Dendritic cell treated with granulocyte-macrophage colony-stimulating factor and Interleukin-4, amounts not matched to agents 40 ng/mL and 50 ng/mL, for 4 days (primary cell): ENCODE data around the gene PARL.
"Not testable (repeated sequence)": the region's sequence is repeated elsewhere in the genome, so short reads cannot be mapped to it uniquely, and the experiment has no call there.

Source experiments
- H3K27ac Mint-ChIP-seq: one replicate; pipeline ENCODE4 v1.8.0; 2022; ENCODE audit warnings: mild to moderate bottlenecking, mixed read lengths
- H3K27me3 Mint-ChIP-seq: one replicate; pipeline ENCODE4 v1.8.0; 2022; ENCODE audit warnings: mild to moderate bottlenecking, mixed read lengths
- H3K36me3 Mint-ChIP-seq: one replicate; pipeline ENCODE4 v1.8.0; 2022; ENCODE audit warnings: low read depth, mixed read lengths
- H3K4me1 Mint-ChIP-seq: one replicate; pipeline ENCODE4 v1.8.0; 2022; ENCODE audit warnings: low read depth, mixed read lengths
- H3K4me3 Mint-ChIP-seq: one replicate; pipeline ENCODE4 v1.8.0; 2022; ENCODE audit warnings: mild to moderate bottlenecking, moderate library complexity, mixed read lengths
- H3K9me3 Mint-ChIP-seq: one replicate; pipeline ENCODE4 v1.8.0; 2022; ENCODE audit warnings: mixed read lengths
- intact Hi-C: fragments of 100-400 bp; cut with micrococcal nuclease; formaldehyde crosslinking; loops from one replicate; pipeline ENCODE4 v1.15.0; 2022

The PARL gene

DNA sequence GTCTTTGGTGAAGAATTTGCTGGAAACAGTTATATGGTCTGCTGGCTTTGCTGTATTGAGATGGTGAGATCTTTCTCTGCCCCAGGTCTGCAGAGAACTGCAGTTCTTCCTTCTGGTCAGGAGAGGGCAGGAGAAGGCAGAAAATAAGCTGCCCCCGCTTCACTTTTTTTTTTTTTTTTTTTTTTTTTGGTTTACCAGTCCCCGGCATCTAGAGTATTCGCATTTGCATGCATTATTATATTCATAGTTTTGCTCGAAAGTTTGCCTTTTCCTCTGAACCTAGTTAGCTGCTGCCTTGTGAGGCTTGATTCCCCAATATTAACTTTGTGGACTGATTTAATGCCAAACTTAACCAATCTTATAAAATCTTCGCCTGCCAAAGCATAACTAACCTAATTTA lies 10.6 kb upstream of the PARL start:
- H3K4me3 Mint-ChIP-seq: no peak overlapping the region
- no peaks in the 10 kb centered on the region for H3K36me3 Mint-ChIP-seq
- H3K9me3 Mint-ChIP-seq: no peaks in the 10 kb centered on the region
- H3K4me1 Mint-ChIP-seq: peaks cover 6% of the 10 kb centered on the region
- H3K27me3 Mint-ChIP-seq: peaks cover 18% of the 10 kb centered on the region
- H3K27ac Mint-ChIP-seq: no peak overlapping the region
- intact Hi-C loops: loop anchor here (1.0 to 10.0 kb wide), 4 partner anchors 122 to 394 kb away; partner anchors contain the start of genes ABCC5 and EIF2B5

DNA sequence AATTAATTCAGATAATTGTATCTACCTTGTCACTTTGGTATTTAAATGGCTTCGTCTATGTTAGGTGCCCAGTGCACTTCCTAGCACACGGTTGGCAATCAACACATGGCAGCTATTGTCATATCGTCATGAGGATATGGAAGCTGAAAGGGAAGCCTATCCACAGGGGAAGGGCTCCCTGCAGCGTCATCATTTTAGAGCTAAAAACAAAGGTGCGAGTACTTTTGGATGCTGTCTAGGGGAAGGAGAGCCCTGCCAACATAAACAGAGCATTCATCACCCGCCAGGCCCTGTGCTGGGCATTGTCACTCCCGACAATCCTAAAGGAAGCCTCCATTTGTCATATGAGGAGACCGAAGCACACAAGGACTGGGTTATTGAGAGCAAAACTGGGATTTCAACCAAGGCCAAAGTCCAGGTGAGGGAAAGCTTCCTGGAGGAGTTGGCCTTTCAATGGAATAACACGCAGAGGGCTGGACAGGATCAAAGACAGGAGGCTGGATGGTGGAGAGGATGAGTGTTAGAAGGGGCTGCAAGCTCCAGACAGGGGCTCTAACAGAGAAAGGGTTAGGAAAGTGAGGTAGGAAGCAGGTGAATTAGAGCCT lies 8.0 kb upstream of the PARL start:
- Mint-ChIP-seq H3K4me3 (no peak overlapping the region), H3K27ac (no peak overlapping the region)
- intact Hi-C loops: loop anchor here (10.0 kb wide), 1 partner anchor 242 kb away; the partner anchor contains the start of gene EIF2B5

DNA sequence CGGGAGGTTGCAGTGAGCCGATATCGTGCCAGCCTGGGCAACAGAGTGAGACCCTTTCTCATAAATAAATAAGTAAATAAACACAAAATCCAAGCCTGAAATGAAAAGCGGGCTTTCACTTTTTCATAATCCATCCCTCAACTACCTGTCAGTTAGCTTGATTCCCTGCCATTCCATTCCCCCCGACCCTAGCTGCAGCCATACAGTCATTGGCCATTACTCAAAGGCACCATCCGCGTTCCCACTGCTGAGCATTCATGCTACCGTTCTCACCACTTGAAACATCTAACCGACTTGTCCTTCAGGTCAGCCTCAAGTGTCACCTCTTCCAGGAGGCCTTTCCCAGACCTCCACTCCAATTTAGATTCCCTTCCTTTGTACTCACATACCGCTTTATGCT lies 1.1 kb upstream of the PARL start:
- peaks cover 36% of the 10 kb centered on the region for H3K4me1 Mint-ChIP-seq
- peak overlapping the region; percentile 3 for H3K27ac Mint-ChIP-seq
- intact Hi-C loops: loop anchor here (2.0 to 10.0 kb wide), 2 partner anchors 61 to 363 kb away; partner anchors contain the start of genes ALG3, EEF1AKMT4 and MAP6D1
- no peak overlapping the region for H3K4me3 Mint-ChIP-seq
- H3K36me3 Mint-ChIP-seq: peaks cover 18% of the 10 kb centered on the region
- peaks cover 9% of the 10 kb centered on the region for H3K27me3 Mint-ChIP-seq
- no peaks in the 10 kb centered on the region for H3K9me3 Mint-ChIP-seq

More for the DNA sequence above, 8.0 kb upstream of the PARL start:
- Mint-ChIP-seq H3K27me3 (peaks cover 15% of the 10 kb centered on the region), H3K9me3 (no peaks in the 10 kb centered on the region), H3K4me1 (peaks cover 12% of the 10 kb centered on the region), H3K36me3 (no peaks in the 10 kb centered on the region)

DNA sequence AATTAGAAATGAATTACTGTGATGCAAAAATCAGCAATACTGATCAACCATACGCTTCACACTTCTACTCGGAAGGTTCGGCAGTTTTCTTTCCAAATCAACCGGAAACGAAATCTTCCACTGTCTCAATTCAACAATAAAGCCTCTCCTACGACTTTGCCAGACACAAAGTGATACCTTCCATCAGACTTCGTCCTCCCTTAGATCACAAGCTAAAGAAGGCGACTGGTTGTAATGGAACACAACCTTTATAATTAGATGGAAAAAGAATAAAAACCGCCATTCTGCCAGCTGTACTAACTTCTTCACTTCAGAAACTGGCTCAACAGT lies 618 bp downstream of the PARL start:
- H3K27ac Mint-ChIP-seq: peak overlapping the region; percentile 94
- no peaks in the 10 kb centered on the region for H3K9me3 Mint-ChIP-seq
- peaks cover 42% of the 10 kb centered on the region for H3K4me1 Mint-ChIP-seq
- peaks cover 20% of the 10 kb centered on the region for H3K36me3 Mint-ChIP-seq
- intact Hi-C loops: loop anchor here (1.0 to 10.0 kb wide), 4 partner anchors 15 to 365 kb away; partner anchors contain the start of genes ALG3, EEF1AKMT4 and MAP6D1
- H3K27me3 Mint-ChIP-seq: peaks cover 9% of the 10 kb centered on the region
- H3K4me3 Mint-ChIP-seq: peak overlapping the region; percentile 91

DNA sequence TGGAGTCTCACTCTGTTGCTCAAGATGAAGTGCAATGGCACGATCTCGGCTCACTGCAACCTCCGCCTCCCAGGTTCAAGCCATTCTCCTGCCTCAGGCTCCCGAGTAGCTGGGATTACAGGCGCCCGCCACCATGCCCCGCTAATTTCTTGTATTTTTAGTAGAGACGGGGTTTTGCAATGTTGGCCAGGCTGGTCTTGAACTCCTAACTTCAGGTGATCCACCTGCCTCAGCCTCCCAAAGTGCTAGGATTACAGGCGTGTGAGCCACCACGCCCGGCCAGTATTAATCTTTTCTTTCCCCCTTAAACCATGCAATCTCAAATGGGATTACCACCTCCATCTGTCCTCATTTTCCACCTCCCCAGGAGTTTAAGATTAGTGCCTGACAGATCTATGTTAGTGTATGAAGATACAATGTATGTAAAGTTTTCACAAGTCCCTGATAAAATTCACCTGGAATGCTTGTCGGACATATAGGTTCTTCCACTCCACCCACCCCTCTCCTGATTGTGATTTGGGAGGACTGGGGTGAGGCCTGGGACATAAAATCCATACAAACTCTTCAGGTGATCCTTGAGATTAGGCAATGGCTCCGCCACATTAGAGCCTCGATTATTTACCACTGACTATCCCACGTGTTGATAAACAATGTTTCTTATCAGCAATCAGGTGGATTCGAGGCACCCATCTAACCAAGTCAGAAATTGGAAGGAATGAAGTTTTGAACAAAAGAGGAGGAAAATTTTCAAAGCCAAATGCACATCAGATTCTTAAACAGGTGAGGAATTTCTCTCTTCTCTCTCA lies 1.2 kb downstream of the PARL start:
- Mint-ChIP-seq H3K27ac (peak overlapping the region; percentile 94), H3K4me3 (peak overlapping the region; percentile 91), H3K27me3 (peaks cover 6% of the 10 kb centered on the region), H3K9me3 (no peaks in the 10 kb centered on the region), H3K36me3 (peaks cover 23% of the 10 kb centered on the region), H3K4me1 (peaks cover 48% of the 10 kb centered on the region)
- intact Hi-C loops: loop anchor here (1.0 to 10.0 kb wide), 4 partner anchors 14 to 365 kb away; partner anchors contain the start of genes ALG3, EEF1AKMT4 and MAP6D1

DNA sequence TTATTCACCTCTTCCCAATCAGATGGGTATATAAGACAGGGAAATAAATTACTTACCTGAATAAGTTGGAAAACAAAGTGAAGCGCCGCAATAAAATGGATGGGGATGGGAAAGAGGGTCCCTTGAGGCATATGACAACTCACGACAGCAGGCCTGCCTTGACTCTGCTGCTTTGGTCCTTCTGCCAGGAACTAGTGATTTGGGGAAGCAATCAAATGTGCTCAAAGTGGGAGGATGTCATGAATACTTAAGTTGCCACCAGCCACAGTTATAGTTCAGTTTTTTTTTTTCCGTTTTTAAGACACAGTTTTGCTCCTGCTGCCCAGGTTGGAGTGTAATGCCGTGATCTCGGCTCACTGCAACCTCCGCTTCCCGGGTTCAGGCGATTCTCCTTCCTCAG lies 4.6 kb downstream of the PARL start:
- peaks cover 70% of the 10 kb centered on the region for H3K4me1 Mint-ChIP-seq

DNA sequence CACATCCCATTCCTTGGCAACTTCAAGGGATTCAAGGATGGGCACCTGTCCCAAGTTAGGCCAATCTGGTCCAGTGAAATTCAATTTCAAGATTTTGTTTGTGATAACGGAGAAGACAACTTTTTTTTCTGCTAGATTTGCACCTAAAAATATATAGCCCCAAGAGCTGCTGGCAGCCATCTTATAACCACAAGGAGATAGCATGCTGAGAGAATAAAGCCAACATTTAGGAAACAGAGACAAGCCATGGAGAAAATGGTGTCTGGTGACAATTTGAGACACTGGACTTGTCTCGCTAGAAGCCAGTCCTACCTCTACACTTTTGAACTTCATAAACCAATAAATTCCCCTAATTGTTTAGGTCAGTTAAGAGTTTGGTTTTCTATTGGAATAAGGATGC lies 5.4 kb downstream of the PARL start:
- no peaks in the 10 kb centered on the region for H3K9me3 Mint-ChIP-seq

More for the DNA sequence above, 4.6 kb downstream of the PARL start:
- H3K4me3 Mint-ChIP-seq: peak overlapping the region; percentile 51
- H3K9me3 Mint-ChIP-seq: no peaks in the 10 kb centered on the region
- peaks cover 37% of the 10 kb centered on the region for H3K36me3 Mint-ChIP-seq
- peak overlapping the region; percentile 73 for H3K27ac Mint-ChIP-seq
- H3K27me3 Mint-ChIP-seq: no peaks in the 10 kb centered on the region
- intact Hi-C loops: loop anchor here (5.0 to 10.0 kb wide), 2 partner anchors 33 to 55 kb away; partner anchors contain the start of gene MAP6D1

DNA sequence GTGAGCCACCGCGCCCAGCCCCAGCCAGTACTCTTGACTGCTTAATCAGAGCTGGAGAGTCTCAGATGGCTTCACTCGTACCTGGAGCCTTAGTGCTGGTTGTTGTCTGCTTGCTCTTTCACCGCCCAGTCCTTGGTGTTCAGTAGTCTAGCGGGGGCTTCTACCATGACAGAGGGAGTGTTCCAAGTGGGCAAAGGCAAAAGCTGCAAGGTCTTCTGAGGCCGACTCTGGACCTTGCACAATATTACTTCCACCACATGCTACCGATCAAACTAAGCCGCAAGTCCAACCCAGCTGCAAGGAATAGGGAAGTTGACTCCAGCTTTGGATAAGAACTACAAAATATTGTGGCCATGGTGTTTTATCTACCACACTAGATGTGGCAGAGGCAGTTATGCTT lies 6.6 kb downstream of the PARL start:
- H3K27ac Mint-ChIP-seq: peak overlapping the region; percentile 82
- H3K4me1 Mint-ChIP-seq: peaks cover 72% of the 10 kb centered on the region
- intact Hi-C loops: loop anchor here (5.0 kb wide), 1 partner anchor 96 kb away; no protein-coding TSS in a partner anchor
- no peaks in the 10 kb centered on the region for H3K9me3 Mint-ChIP-seq
- H3K36me3 Mint-ChIP-seq: peaks cover 26% of the 10 kb centered on the region
- H3K27me3 Mint-ChIP-seq: no peaks in the 10 kb centered on the region
- H3K4me3 Mint-ChIP-seq: peak overlapping the region; percentile 51

More for the DNA sequence above, 5.4 kb downstream of the PARL start:
- no peak overlapping the region for H3K4me3 Mint-ChIP-seq
- H3K36me3 Mint-ChIP-seq: peaks cover 32% of the 10 kb centered on the region
- no peaks in the 10 kb centered on the region for H3K27me3 Mint-ChIP-seq
- peak overlapping the region; percentile 82 for H3K27ac Mint-ChIP-seq
- intact Hi-C loops: loop anchor here (5.0 kb wide), 1 partner anchor 97 kb away; no protein-coding TSS in a partner anchor
- peaks cover 74% of the 10 kb centered on the region for H3K4me1 Mint-ChIP-seq

DNA sequence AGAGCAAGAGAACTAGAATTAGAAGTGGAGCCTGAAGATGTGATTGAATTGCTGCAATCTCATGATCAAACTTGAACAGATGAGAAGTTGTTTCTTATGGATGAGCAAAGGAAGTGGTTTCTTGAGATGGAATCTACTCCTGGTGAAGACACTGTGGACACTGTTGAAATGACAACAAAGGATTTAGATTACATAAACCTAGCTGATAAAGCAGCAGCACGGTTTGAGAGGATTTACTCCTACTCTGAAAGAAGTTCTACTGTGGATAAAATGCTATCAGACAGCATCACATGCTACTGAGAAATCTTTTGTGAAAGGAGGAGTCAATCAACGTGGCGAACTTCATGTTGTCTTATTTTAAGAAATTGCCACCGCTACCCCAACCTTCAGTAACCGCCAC lies 7.5 kb downstream of the PARL start:
- not testable (repeated sequence) for H3K27me3 Mint-ChIP-seq, H3K9me3 Mint-ChIP-seq
- intact Hi-C loops: loop anchor here (5.0 kb wide), 1 partner anchor 95 kb away; no protein-coding TSS in a partner anchor
- H3K4me3 Mint-ChIP-seq: peak overlapping the region; percentile 49
- peak overlapping the region; percentile 82 for H3K27ac Mint-ChIP-seq
- peaks cover 71% of the 10 kb centered on the region for H3K4me1 Mint-ChIP-seq
- peaks cover 26% of the 10 kb centered on the region for H3K36me3 Mint-ChIP-seq

DNA sequence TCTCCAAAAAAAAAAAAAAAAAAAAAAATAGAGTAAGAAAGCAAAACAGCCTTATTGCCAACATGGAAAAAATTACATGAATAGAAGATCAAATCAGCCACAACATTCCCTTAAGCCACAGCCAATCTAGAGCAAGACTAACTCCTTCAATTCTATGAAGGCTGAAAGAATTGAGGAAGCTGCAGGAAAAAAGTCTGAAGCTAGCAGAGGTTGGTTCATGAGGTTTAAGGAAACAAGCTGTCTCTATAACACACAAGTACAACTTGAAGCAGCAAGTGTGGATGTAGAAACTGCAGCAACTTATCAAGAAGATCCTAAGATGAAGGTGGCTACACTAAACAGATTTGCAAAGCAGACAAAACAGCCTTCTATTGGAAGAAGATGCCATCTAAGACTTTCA lies 9.3 kb downstream of the PARL start:
- peaks cover 71% of the 10 kb centered on the region for H3K4me1 Mint-ChIP-seq
- intact Hi-C loops: loop anchor here (5.0 kb wide), 1 partner anchor 93 kb away; no protein-coding TSS in a partner anchor
- peaks cover 32% of the 10 kb centered on the region for H3K36me3 Mint-ChIP-seq
- H3K27me3 Mint-ChIP-seq: no peaks in the 10 kb centered on the region
- no peaks in the 10 kb centered on the region for H3K9me3 Mint-ChIP-seq
- no peak overlapping the region for H3K4me3 Mint-ChIP-seq
- peak overlapping the region; percentile 41 for H3K27ac Mint-ChIP-seq

DNA sequence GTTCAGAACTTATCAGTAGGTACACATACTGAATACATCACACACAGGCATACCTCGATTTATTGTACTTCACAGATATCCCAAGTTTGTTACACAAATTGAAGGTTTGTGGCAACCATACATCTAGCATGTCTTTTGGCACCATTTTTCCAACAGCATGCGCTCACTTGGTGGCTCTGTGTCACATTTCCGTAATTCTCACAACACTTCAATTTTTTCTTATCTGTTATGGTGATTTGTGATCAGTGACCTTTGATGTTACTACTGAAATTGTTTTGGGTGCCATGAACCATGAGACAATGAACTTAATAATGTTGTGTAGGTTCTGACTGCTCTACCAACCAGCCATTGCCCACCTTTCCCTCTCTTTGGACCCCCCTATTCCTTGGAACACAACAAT lies 10.8 kb downstream of the PARL start:
- Mint-ChIP-seq H3K27ac (no peak overlapping the region), H3K36me3 (peaks cover 28% of the 10 kb centered on the region), H3K27me3 (no peaks in the 10 kb centered on the region), H3K4me1 (peaks cover 71% of the 10 kb centered on the region), H3K4me3 (no peak overlapping the region), H3K9me3 (no peaks in the 10 kb centered on the region)
- intact Hi-C loops: no loop called here

DNA sequence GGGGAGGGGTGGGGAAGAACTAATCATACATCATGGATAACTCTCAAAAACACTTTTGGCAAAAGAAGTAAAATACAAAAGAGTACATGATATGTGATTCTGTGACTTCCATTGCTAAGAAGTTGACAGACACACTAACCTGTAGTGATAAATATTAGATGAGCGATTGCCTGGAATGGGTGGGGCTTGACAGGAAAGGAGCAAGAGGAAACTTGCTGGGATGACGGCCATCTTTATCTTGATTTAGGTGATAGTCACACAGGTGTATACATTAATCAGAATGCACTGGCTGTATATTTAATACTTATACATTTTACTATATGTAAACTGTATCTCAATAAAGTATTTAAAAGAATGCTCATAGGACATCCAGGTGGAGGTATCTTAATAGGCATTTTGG lies 13.1 kb downstream of the PARL start:
- Mint-ChIP-seq H3K4me3 (no peak overlapping the region), H3K27ac (no peak overlapping the region), H3K36me3 (peaks cover 36% of the 10 kb centered on the region), H3K4me1 (peaks cover 64% of the 10 kb centered on the region), H3K9me3 (no peaks in the 10 kb centered on the region), H3K27me3 (no peaks in the 10 kb centered on the region)
- intact Hi-C loops: no loop called here

DNA sequence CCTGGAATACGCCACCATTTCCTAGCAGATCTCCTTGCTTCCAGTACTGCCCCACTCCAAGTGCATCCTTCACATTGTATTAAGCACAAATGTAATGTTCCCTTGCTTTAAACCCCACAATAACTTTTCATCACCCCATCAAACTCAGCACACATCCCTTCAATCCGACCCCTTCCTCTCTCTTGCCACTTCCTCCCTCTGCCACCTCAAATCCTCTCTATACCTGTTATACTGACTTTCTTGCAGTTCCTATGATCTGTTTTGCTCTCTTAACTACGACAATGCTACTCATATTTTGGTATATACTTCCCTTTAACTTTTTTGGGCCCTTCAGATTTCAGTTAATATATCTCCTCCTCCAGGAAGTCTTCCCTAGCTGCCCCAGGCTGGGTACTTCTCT lies 14.1 kb downstream of the PARL start:
- Mint-ChIP-seq H3K27me3 (no peaks in the 10 kb centered on the region), H3K4me1 (peaks cover 60% of the 10 kb centered on the region), H3K36me3 (peaks cover 39% of the 10 kb centered on the region), H3K9me3 (no peaks in the 10 kb centered on the region), H3K4me3 (no peak overlapping the region), H3K27ac (peak overlapping the region; percentile 3)
- intact Hi-C loops: no loop called here

DNA sequence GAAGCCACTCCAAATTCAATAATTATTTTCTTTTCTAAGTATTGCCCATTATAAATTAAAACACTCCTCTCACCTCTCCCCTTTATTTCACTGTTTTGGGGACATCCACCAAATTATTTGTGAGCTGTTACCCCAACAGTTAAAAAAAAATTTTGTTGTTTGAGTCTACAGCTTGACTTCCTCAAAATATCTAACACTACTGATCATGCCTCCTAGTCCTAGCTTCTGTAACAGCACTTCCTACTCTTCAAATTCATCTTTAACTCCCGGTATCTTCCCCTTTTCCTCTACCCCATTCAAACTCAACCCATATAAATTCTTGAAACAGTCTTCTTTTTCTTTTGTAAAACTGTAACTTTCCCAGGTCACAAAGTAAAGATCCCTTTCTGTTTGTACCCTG lies 15.9 kb downstream of the PARL start:
- Mint-ChIP-seq H3K27ac (peak overlapping the region; percentile 82), H3K27me3 (no peaks in the 10 kb centered on the region), H3K9me3 (no peaks in the 10 kb centered on the region), H3K36me3 (peaks cover 52% of the 10 kb centered on the region), H3K4me1 (peaks cover 44% of the 10 kb centered on the region), H3K4me3 (no peak overlapping the region)
- intact Hi-C loops: loop anchor here (1.0 kb wide), 1 partner anchor 16 kb away; the partner anchor contains the start of gene PARL
